ENCODE measurements around the gene TBX15. TPM values are rescaled to one million over a fixed set of nuclear protein-coding genes. Genes with fewer than 3 reads are reported as not detected.

TBX15 gene
- total RNA-seq, 1 experiment from 2014 or later = not detected

GRCh38 chr1:118987468-118988185 lies 516 bp downstream of the TBX15 start:
- no peak for DNase-seq (ENCODE audit: low read depth)
- in situ Hi-C loops (cut with HindIII; ENCODE audit: low pct_unique_long_range_greater_than_20kb, low sequenced_read_pairs) = no loop called here

- no peak for DNase-seq (ENCODE audit: low read depth)
- in situ Hi-C loops (cut with HindIII; ENCODE audit: low pct_unique_long_range_greater_than_20kb, low sequenced_read_pairs) = no loop called here
These were observed 1.3 kb downstream of the TBX15 start for GRCh38 chr1:118986555-118987467.

GRCh38 chr1:118985640-118986554 lies 2.2 kb downstream of the TBX15 start:
- in situ Hi-C loops (cut with HindIII; ENCODE audit: low pct_unique_long_range_greater_than_20kb, low sequenced_read_pairs) = no loop called here
- DNase-seq (ENCODE audit: low read depth) = no peak

GRCh38 chr1:118984722-118985639 lies 3.2 kb downstream of the TBX15 start:
- in situ Hi-C loops (cut with HindIII; ENCODE audit: low pct_unique_long_range_greater_than_20kb, low sequenced_read_pairs) = no loop called here
- DNase-seq (ENCODE audit: low read depth) = no peak

- in situ Hi-C loops (cut with HindIII; ENCODE audit: low pct_unique_long_range_greater_than_20kb, low sequenced_read_pairs) = no loop called here
- no peak for DNase-seq (ENCODE audit: low read depth)
These were observed 3.9 kb downstream of the TBX15 start for GRCh38 chr1:118984086-118984721.

GRCh38 chr1:118983558-118984041 lies 4.5 kb downstream of the TBX15 start:
- in situ Hi-C loops (cut with HindIII; ENCODE audit: low pct_unique_long_range_greater_than_20kb, low sequenced_read_pairs) = no loop called here
- no peak for DNase-seq (ENCODE audit: low read depth)

- no peak for DNase-seq (ENCODE audit: low read depth)
- in situ Hi-C loops (cut with HindIII; ENCODE audit: low pct_unique_long_range_greater_than_20kb, low sequenced_read_pairs) = no loop called here
These were observed 5.2 kb downstream of the TBX15 start for GRCh38 chr1:118982821-118983557.

GRCh38 chr1:118982266-118982665 lies 5.9 kb downstream of the TBX15 start:
- in situ Hi-C loops (cut with HindIII; ENCODE audit: low pct_unique_long_range_greater_than_20kb, low sequenced_read_pairs) = no loop called here
- DNase-seq (ENCODE audit: low read depth) = no peak

GRCh38 chr1:118981436-118981835 lies 6.7 kb downstream of the TBX15 start:
- in situ Hi-C loops (cut with HindIII; ENCODE audit: low pct_unique_long_range_greater_than_20kb, low sequenced_read_pairs) = no loop called here
- no peak for DNase-seq (ENCODE audit: low read depth)

- in situ Hi-C loops (cut with HindIII; ENCODE audit: low pct_unique_long_range_greater_than_20kb, low sequenced_read_pairs) = no loop called here
- no peak for DNase-seq (ENCODE audit: low read depth)
These were observed 8.2 kb downstream of the TBX15 start for GRCh38 chr1:118979754-118980575.

- in situ Hi-C loops (cut with HindIII; ENCODE audit: low pct_unique_long_range_greater_than_20kb, low sequenced_read_pairs) = no loop called here
- no peak for DNase-seq (ENCODE audit: low read depth)
These were observed 9.0 kb downstream of the TBX15 start for GRCh38 chr1:118978914-118979701.

- in situ Hi-C loops (cut with HindIII; ENCODE audit: low pct_unique_long_range_greater_than_20kb, low sequenced_read_pairs) = no loop called here
These were observed 10.5 kb downstream of the TBX15 start for GRCh38 chr1:118977600-118977999.

GRCh38 chr1:118974661-118975060 lies 13.5 kb downstream of the TBX15 start:
- no peak for DNase-seq (ENCODE audit: low read depth)
- in situ Hi-C loops (cut with HindIII; ENCODE audit: low pct_unique_long_range_greater_than_20kb, low sequenced_read_pairs) = no loop called here

More at GRCh38 chr1:118977600-118977999, 10.5 kb downstream of the TBX15 start:
- no peak for DNase-seq (ENCODE audit: low read depth)

- no peak for DNase-seq (ENCODE audit: low read depth)
- in situ Hi-C loops (cut with HindIII; ENCODE audit: low pct_unique_long_range_greater_than_20kb, low sequenced_read_pairs) = no loop called here
These were observed 14.5 kb downstream of the TBX15 start for GRCh38 chr1:118973531-118974137.
